IMR-90 (cell line): Measurements from ENCODE around the gene NPAS3. TPM values are rescaled to one million over a fixed set of nuclear protein-coding genes. Genes with fewer than 3 reads are reported as not detected.

Experiments used
- ATAC-seq: fragments of 200-7000 bp; cut with Tn5 transposase; 2 replicates; pipeline ENCODE4 v1.9.1; 2020; ENCODE audit warnings: low read depth, mild to moderate bottlenecking, moderate library complexity
- BruUV-seq: library from RNA; stranded (reverse); fragments of 400-500 nt; replicated peaks from 2 replicates; lab custom pipeline; 2021; lab: Mats Ljungman, UMichigan
- CTCF ChIA-PET: fragments of 300-600 bp; formaldehyde crosslinking; extraction: SDS; loops from one replicate; lab custom pipeline; 2021; ENCODE audit warnings: antibody characterized with exemption; lab: Yijun Ruan, JAX
- POLR2A ChIA-PET: fragments of 300-600 bp; sonication (Branson Sonifier 250); formaldehyde crosslinking; loops from one replicate; lab custom pipeline; 2022; ENCODE audit warnings: antibody characterized with exemption; ENCODE audit not compliant: unreplicated experiment; lab: Charles Lee
- DNase-seq: peaks from one replicate; pipeline ENCODE4 v3.0.0; 2013
- H2AFZ ChIP-seq: replicated peaks from 2 replicates; pipeline ENCODE3; 2013; ENCODE audit warnings: low read length, mild to moderate bottlenecking; ENCODE audit not compliant: poor library complexity
- H2AK5ac ChIP-seq: 2 replicates; pipeline ENCODE4 v1.6.1; 2013; ENCODE audit warnings: low read depth, low read length, inconsistent platforms
- H2AK9ac ChIP-seq: replicated peaks from 2 replicates; pipeline ENCODE3; 2013; ENCODE audit warnings: mild to moderate bottlenecking, low read depth, low read length, moderate library complexity; ENCODE audit not compliant: poor library complexity
- H2BK120ac ChIP-seq: 2 replicates; pipeline ENCODE4 v1.6.1; 2013; ENCODE audit warnings: low read depth, low read length, inconsistent platforms
- H2BK15ac ChIP-seq: 3 replicates; pipeline ENCODE4 v1.6.1; 2013; ENCODE audit warnings: low read depth, low read length, inconsistent platforms
- H2BK20ac ChIP-seq: 2 replicates; pipeline ENCODE4 v1.6.1; 2013; ENCODE audit warnings: low read depth, mild to moderate bottlenecking, inconsistent platforms, low read length, moderate library complexity
- H2BK5ac ChIP-seq: 2 replicates; pipeline ENCODE4 v1.6.1; 2013; ENCODE audit warnings: mild to moderate bottlenecking, low read depth, low read length, inconsistent platforms; ENCODE audit not compliant: poor library complexity, severe bottlenecking
- H3K14ac ChIP-seq: replicated peaks from 2 replicates; pipeline ENCODE4 v1.6.1; 2013; ENCODE audit warnings: low read depth, low read length, inconsistent platforms
- H3K18ac ChIP-seq: 2 replicates; pipeline ENCODE4 v1.6.1; 2013; ENCODE audit warnings: low read depth, low read length, control low read depth
- H3K23ac ChIP-seq: 2 replicates; pipeline ENCODE4 v1.6.1; 2013; ENCODE audit warnings: low read depth, low read length, inconsistent platforms
- H3K27ac ChIP-seq: 2 replicates; pipeline ENCODE4 v1.5.1; 2013; ENCODE audit warnings: mild to moderate bottlenecking, control low read depth, low read length; ENCODE audit not compliant: insufficient read depth
- H3K27me3 ChIP-seq: 2 replicates; pipeline ENCODE4 v1.6.1; 2013; ENCODE audit warnings: low read length; ENCODE audit not compliant: control insufficient read depth, insufficient read depth
- H3K36me3 ChIP-seq: 2 replicates; pipeline ENCODE4 v1.6.1; 2013; ENCODE audit warnings: low read length, mixed read lengths; ENCODE audit not compliant: control insufficient read depth, insufficient read depth
- H3K4ac ChIP-seq: 2 replicates; pipeline ENCODE4 v1.6.1; 2013; ENCODE audit warnings: low read depth, low read length, inconsistent platforms
- H3K4me1 ChIP-seq: 2 replicates; pipeline ENCODE4 v1.6.1; 2013; ENCODE audit warnings: low read length, mixed read lengths; ENCODE audit not compliant: control insufficient read depth, insufficient read depth
- H3K4me2 ChIP-seq: 2 replicates; pipeline ENCODE4 v1.6.1; 2013; ENCODE audit warnings: low read depth, mild to moderate bottlenecking, control low read depth, low read length, moderate library complexity
- H3K4me3 ChIP-seq: 2 replicates; pipeline ENCODE4 v1.5.1; 2013; ENCODE audit warnings: low read depth, mild to moderate bottlenecking, control low read depth, low read length, moderate library complexity; ENCODE audit not compliant: insufficient read depth
- H3K56ac ChIP-seq: 2 replicates; pipeline ENCODE4 v1.6.1; 2013; ENCODE audit warnings: low read length, inconsistent platforms; ENCODE audit not compliant: insufficient read depth; ENCODE audit errors: extremely low read depth
- H3K79me1 ChIP-seq, 2 experiments: 2 replicates each; pipeline ENCODE4 v1.6.1; 2013; ENCODE audit warnings: low read length in 2 of 2, inconsistent platforms in 1 of 2, low read depth in 1 of 2
- H3K9ac ChIP-seq: 2 replicates; pipeline ENCODE4 v1.6.1; 2013; ENCODE audit warnings: low read depth, low read length, control low read depth
- H3K9me1 ChIP-seq: 2 replicates; pipeline ENCODE4 v1.6.1; 2013; ENCODE audit warnings: low read length, inconsistent platforms; ENCODE audit not compliant: insufficient read depth
- H3K9me3 ChIP-seq: 2 replicates; pipeline ENCODE4 v1.6.1; 2013; ENCODE audit warnings: low read length; ENCODE audit not compliant: control insufficient read depth, insufficient read depth
- H4K20me1 ChIP-seq: 2 replicates; pipeline ENCODE4 v1.6.1; 2013; ENCODE audit warnings: low read length, inconsistent platforms; ENCODE audit not compliant: insufficient read depth
- H4K5ac ChIP-seq: 2 replicates; pipeline ENCODE4 v1.6.1; 2013; ENCODE audit warnings: mild to moderate bottlenecking, low read depth, low read length, control low read depth
- H4K8ac ChIP-seq, 2 experiments: 2 replicates each; pipeline ENCODE4 v1.6.1; 2013; ENCODE audit warnings: low read depth in 2 of 2, low read length in 2 of 2, control low read depth in 1 of 2, inconsistent platforms in 1 of 2
- H4K91ac ChIP-seq: 2 replicates; pipeline ENCODE4 v1.6.1; 2013; ENCODE audit warnings: low read depth, low read length, inconsistent platforms; ENCODE audit not compliant: insufficient read depth
- CEBPB ChIP-seq: IDR thresholded peaks from 2 replicates; pipeline ENCODE4 v1.6.1; 2012; ENCODE audit warnings: low read depth, low read length, improper control_type of control experiment
- CHD1 ChIP-seq: IDR thresholded peaks from 2 replicates; pipeline ENCODE4 v1.6.1; 2012; ENCODE audit warnings: low read depth, low read length, improper control_type of control experiment
- FOS ChIP-seq: fragments of 150-350 bp; IDR thresholded peaks from 2 replicates; pipeline ENCODE4 v1.6.1; 2016; ENCODE audit warnings: low read depth, low read length
- MAFK ChIP-seq: IDR thresholded peaks from 2 replicates; pipeline ENCODE4 v1.6.1; 2012; ENCODE audit warnings: low read depth, low read length, improper control_type of control experiment
- MAZ ChIP-seq: IDR thresholded peaks from 2 replicates; pipeline ENCODE4 v1.6.1; 2012; ENCODE audit warnings: low read depth, mild to moderate bottlenecking, low read length, improper control_type of control experiment, moderate library complexity, borderline replicate concordance
- NFE2L2 ChIP-seq: fragments of 150-350 bp; IDR thresholded peaks from 2 replicates; pipeline ENCODE4 v1.6.1; 2016; ENCODE audit warnings: low read depth, mild to moderate bottlenecking, low read length
- POLR2A ChIP-seq: IDR thresholded peaks from 2 replicates; pipeline ENCODE4 v1.6.1; 2012; ENCODE audit warnings: mild to moderate bottlenecking, low read depth, low read length
- RCOR1 ChIP-seq: IDR thresholded peaks from 2 replicates; pipeline ENCODE4 v1.6.1; 2012; ENCODE audit warnings: mild to moderate bottlenecking, low read length, improper control_type of control experiment; ENCODE audit not compliant: insufficient replicate concordance
- RFX5 ChIP-seq: IDR thresholded peaks from 2 replicates; pipeline ENCODE4 v1.8.0; 2012; ENCODE audit warnings: low read depth, mild to moderate bottlenecking, low read length, moderate library complexity
- SMC3 ChIP-seq: fragments of 150-350 bp; IDR thresholded peaks from 2 replicates; pipeline ENCODE4 v1.6.1; 2016; ENCODE audit warnings: low read depth, mild to moderate bottlenecking, antibody characterized with exemption, low read length, moderate library complexity
- USF2 ChIP-seq: fragments of 150-350 bp; IDR thresholded peaks from 2 replicates; pipeline ENCODE4 v1.6.1; 2017; ENCODE audit warnings: mild to moderate bottlenecking, antibody characterized with exemption, low read length, low read depth
- WGBS, 2 experiments: methylation state at CpG; one replicate each; pipeline versions ENCODE4 v1.1.5 to v1.1.7; 2013; ENCODE audit warnings: missing lambda C conversion rate in 2 of 2; ENCODE audit not compliant: insufficient read length in 1 of 2; ENCODE audit errors: extremely low coverage in 2 of 2; 5-methylcytosine and 5-hydroxymethylcytosine counted together
- dilution Hi-C: fragments of 300-500 bp; cut with HindIII; formaldehyde crosslinking; loops from one replicate; pipeline ENCODE4 v1.14.3; 2018; ENCODE audit warnings: low sequenced_read_pairs; ENCODE audit not compliant: unreplicated experiment
- in situ Hi-C: fragments of 300-500 bp; cut with MboI; formaldehyde crosslinking; loops from 3 replicates; pipeline ENCODE4 v1.14.3; 2019; ENCODE audit warnings: low sequenced_read_pairs, inconsistent platforms, mixed read lengths
- intact Hi-C: fragments of 100-400 bp; cut with micrococcal nuclease; formaldehyde crosslinking; loops from 2 replicates; pipeline ENCODE4 v1.10.0; 2022
- polyA plus RNA-seq, 3 experiments: library from polyadenylated mRNA; depleted of rRNA; stranded (reverse); fragments of >200 nt; gene quantifications; 2 replicates each; pipeline ENCODE4 v1.2.3, GENCODE V29; 2012; ENCODE audit warnings: low replicate concordance in 1 of 3
- total RNA-seq: library from RNA; depleted of rRNA; stranded (reverse); fragments of >200 nt; gene quantifications from 2 replicates; pipeline ENCODE4 v1.2.3, GENCODE V29; 2012

The NPAS3 gene
- total and polyA plus RNA-seq, 2 of the 4 experiments (the other 2 are of a cell fraction) = not detected

- H4K5ac ChIP-seq = no peak overlapping the region
- H3K36me3 ChIP-seq = no peaks in the 10 kb centered on the region
- dilution Hi-C loops = no loop called here
- H3K4ac ChIP-seq = no peak overlapping the region
- H3K4me1 ChIP-seq = no peaks in the 10 kb centered on the region
- CTCF ChIA-PET = no interaction called here
- no peak overlapping the region for H3K14ac ChIP-seq
- no peak overlapping the region for H3K9ac ChIP-seq
- no peak overlapping the region for H2BK15ac ChIP-seq
- H3K56ac ChIP-seq = no peak overlapping the region
- intact Hi-C loops = loop anchor here (10.0 kb wide), 1 partner anchor 785 kb away; no protein-coding TSS in a partner anchor
- no peak overlapping the region for H2AK5ac ChIP-seq
- no peak for DNase-seq
- H3K79me1 ChIP-seq = no peaks in the 10 kb centered on the region
- H4K8ac ChIP-seq = no peak overlapping the region
- H2BK5ac ChIP-seq = no peak overlapping the region
- POLR2A ChIA-PET = no interaction called here
- no peak for ATAC-seq
- no peak overlapping the region for H3K23ac ChIP-seq
- H3K18ac ChIP-seq = no peak overlapping the region
- H4K20me1 ChIP-seq = no peaks in the 10 kb centered on the region
- no peak overlapping the region for H3K4me3 ChIP-seq
- in situ Hi-C loops = loop anchor here (10.0 kb wide), 1 partner anchor 435 kb away; no protein-coding TSS in a partner anchor
- no peak overlapping the region for H3K27ac ChIP-seq
- BruUV-seq = no TSS peak
- no peak overlapping the region for H2AFZ ChIP-seq
- no peak overlapping the region for H2AK9ac ChIP-seq
- H3K9me1 ChIP-seq = no peaks in the 10 kb centered on the region
- H2BK120ac ChIP-seq = no peak overlapping the region
- no peak overlapping the region for H4K91ac ChIP-seq
- no peaks in the 10 kb centered on the region for H3K9me3 ChIP-seq
- H2BK20ac ChIP-seq = no peak overlapping the region
- no peaks in the 10 kb centered on the region for H3K27me3 ChIP-seq
- WGBS, 2 experiments = no CpG with 5 or more reads among the region's 3 CpGs
- no peak overlapping the region for H3K4me2 ChIP-seq
- no peak for TF ChIP-seq RCOR1
- TF ChIP-seq POLR2A = no peak
- TF ChIP-seq FOS = no peak
- TF ChIP-seq SMC3 = no peak
- TF ChIP-seq CEBPB = no peak
- no peak for TF ChIP-seq MAFK
- no peak for TF ChIP-seq USF2
- no peak for TF ChIP-seq MAZ
- TF ChIP-seq NFE2L2 = no peak
- TF ChIP-seq RFX5 = no peak
- TF ChIP-seq CHD1 = no peak
These were observed 71.0 kb downstream of the NPAS3 start for GRCh38 chr14:33009673-33010072.
